ENCODE data around the gene XPNPEP2.

Gene XPNPEP2

DNA sequence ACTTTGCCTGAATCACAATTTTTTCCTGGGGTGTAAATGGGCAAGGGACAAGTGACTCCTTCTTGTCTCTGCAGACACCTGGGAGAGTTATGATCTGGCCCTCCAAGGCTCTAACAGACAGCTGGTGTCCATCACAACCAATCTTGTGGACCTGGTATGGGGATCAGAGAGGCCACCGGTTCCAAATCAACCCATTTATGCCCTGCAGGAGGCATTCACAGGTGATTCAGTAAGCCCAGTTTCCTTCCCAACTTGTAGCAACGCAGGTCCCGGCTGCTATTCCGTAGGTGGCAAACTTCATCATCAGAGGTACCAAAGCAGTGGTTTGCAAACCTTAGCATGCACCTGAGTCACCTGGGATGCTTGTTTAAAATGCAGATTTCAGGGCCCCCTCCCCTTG, 8.8 kb downstream of the XPNPEP2 start:
- H4K12ac ChIP-seq (ENCODE audit: low read depth, low read length) = peak overlapping the region; percentile 18
- H3K14ac ChIP-seq (ENCODE audit: low read length) = no peak overlapping the region
- H2BK12ac ChIP-seq (ENCODE audit: low read length) = no peak overlapping the region
- H3K9ac ChIP-seq (ENCODE audit: low read length) = no peak overlapping the region
- H3K4me2 ChIP-seq (ENCODE audit: low read length) = no peak overlapping the region
- no peaks in the 10 kb centered on the region for H3K79me1 ChIP-seq (ENCODE audit: low read length)
- no peak overlapping the region for H3K18ac ChIP-seq (ENCODE audit: low read length)
- no peaks in the 10 kb centered on the region for H3K9me3 ChIP-seq (ENCODE audit: insufficient read depth, low read depth, low read length)
- H3K27ac ChIP-seq (ENCODE audit: low read depth, low read length) = no peak overlapping the region
- H3K4ac ChIP-seq (ENCODE audit: low read depth, low read length) = no peak overlapping the region
- no peak overlapping the region for H2BK5ac ChIP-seq (ENCODE audit: low read depth, low read length, poor library complexity)
- H3K4me1 ChIP-seq (ENCODE audit: control insufficient read depth in 1 of 2, insufficient read depth in 2 of 2, low read length in 2 of 2) = no peaks in the 10 kb centered on the region
- no peak for DNase-seq
- no peaks in the 10 kb centered on the region for H3K27me3 ChIP-seq (ENCODE audit: insufficient read depth, low read length)
- H4K91ac ChIP-seq (ENCODE audit: low read depth, low read length) = no peak overlapping the region
- H3K36me3 ChIP-seq (ENCODE audit: control insufficient read depth in 1 of 2, insufficient read depth in 2 of 2, low read length in 2 of 2) = no peaks in the 10 kb centered on the region
- no peak overlapping the region for H2AFZ ChIP-seq (ENCODE audit: insufficient read depth, low read length, poor library complexity)
- H3K79me2 ChIP-seq (ENCODE audit: control insufficient read depth, insufficient read depth, low read length, poor library complexity) = no peaks in the 10 kb centered on the region
- H4K8ac ChIP-seq (ENCODE audit: low read depth, low read length) = no peak overlapping the region
- no peak overlapping the region for H2BK120ac ChIP-seq (ENCODE audit: insufficient read depth, low read length, poor library complexity)
- H3K4me3 ChIP-seq (ENCODE audit: low read depth, low read length) = no peak overlapping the region
- H3K23ac ChIP-seq (ENCODE audit: low read length) = no peak overlapping the region
- H2AK5ac ChIP-seq (ENCODE audit: low read length) = no peak overlapping the region
- no CpG with 5 or more reads among the region's 4 CpGs for WGBS (ENCODE audit: extremely low coverage, insufficient coverage, insufficient read length)

DNA sequence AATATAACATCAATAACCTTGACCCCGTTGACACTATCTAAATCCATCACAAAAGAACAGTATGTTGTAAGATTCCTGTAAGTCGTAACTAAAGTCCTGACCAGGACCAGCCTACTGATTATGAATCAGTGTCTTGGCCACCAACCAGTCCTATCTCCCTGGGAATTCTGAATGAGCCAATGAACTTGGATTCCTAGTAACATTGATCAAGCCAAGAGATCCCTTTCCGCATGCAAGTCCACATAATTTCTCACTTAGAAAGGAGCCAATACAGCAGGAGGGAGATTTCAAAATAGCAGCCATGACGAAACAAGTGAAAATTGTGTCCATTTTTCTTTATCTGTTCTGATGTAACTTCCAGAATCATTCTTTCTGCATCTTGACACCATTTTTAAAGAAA, 9.5 kb downstream of the XPNPEP2 start:
- Histone ChIP-seq H4K12ac (ENCODE audit: low read depth, low read length) (no peak overlapping the region), H3K4me1 (ENCODE audit: control insufficient read depth in 1 of 2, insufficient read depth in 2 of 2, low read length in 2 of 2) (no peaks in the 10 kb centered on the region), H2BK120ac (ENCODE audit: insufficient read depth, low read length, poor library complexity) (no peak overlapping the region), H3K27me3 (ENCODE audit: insufficient read depth, low read length) (no peaks in the 10 kb centered on the region), H3K4ac (ENCODE audit: low read depth, low read length) (no peak overlapping the region), H2BK12ac (ENCODE audit: low read length) (no peak overlapping the region), H3K9ac (ENCODE audit: low read length) (no peak overlapping the region), H2AFZ (ENCODE audit: insufficient read depth, low read length, poor library complexity) (no peak overlapping the region), H3K36me3 (ENCODE audit: control insufficient read depth in 1 of 2, insufficient read depth in 2 of 2, low read length in 2 of 2) (no peaks in the 10 kb centered on the region), H3K14ac (ENCODE audit: low read length) (no peak overlapping the region), H3K18ac (ENCODE audit: low read length) (no peak overlapping the region), H3K9me3 (ENCODE audit: insufficient read depth, low read depth, low read length) (no peaks in the 10 kb centered on the region), H2BK5ac (ENCODE audit: low read depth, low read length, poor library complexity) (no peak overlapping the region), H4K8ac (ENCODE audit: low read depth, low read length) (no peak overlapping the region), H2AK5ac (ENCODE audit: low read length) (no peak overlapping the region), H3K4me2 (ENCODE audit: low read length) (no peak overlapping the region), H3K79me1 (ENCODE audit: low read length) (no peaks in the 10 kb centered on the region), H3K23ac (ENCODE audit: low read length) (no peak overlapping the region), H3K4me3 (ENCODE audit: low read depth, low read length) (no peak overlapping the region), H3K79me2 (ENCODE audit: control insufficient read depth, insufficient read depth, low read length, poor library complexity) (no peaks in the 10 kb centered on the region), H4K91ac (ENCODE audit: low read depth, low read length) (no peak overlapping the region), H3K27ac (ENCODE audit: low read depth, low read length) (no peak overlapping the region)
- no CpG with 5 or more reads among the region's 4 CpGs for WGBS (ENCODE audit: extremely low coverage, insufficient coverage, insufficient read length)
- peak in 1 of 2 donors; percentile 43 for DNase-seq

DNA sequence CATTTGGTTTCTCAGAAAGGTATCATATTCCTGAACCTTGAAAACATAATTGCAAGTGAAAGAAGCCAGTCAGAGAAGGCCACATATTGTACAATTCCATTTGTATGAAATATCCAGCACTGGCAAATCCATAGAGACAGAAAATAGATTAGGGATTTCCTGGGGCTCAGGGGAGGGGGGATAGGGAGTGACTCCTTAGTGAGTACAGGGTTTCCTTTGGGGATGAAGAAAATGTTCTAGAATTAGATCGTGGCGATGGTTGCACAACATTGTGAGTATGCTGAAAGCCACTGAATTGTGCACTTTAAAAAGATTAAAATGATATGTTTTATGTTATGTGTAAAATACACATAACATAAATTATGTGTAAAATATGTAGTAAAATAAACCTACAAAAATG, 10.3 kb downstream of the XPNPEP2 start:
- no peak overlapping the region for H4K91ac ChIP-seq (ENCODE audit: low read depth, low read length)

DNA sequence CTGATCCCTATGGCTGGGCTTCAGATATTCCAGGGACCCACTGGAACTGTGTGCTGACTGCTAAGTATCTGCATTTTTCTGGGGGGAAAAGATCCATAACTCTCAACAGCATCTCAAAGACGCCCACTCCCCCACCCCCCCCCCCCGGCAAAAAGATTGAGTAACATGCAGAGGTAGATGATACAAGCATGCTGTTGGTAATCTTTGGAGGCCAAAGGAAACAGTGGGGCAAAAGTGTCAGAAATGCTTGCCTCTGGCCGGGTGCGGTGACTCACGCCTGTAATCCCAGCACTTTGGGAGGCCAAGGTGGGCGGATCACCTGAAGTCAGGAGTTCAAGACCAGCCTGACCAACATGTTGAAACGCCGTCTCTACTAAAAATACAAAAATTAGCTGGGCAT, 12.2 kb downstream of the XPNPEP2 start:
- no peak overlapping the region for H2AFZ ChIP-seq (ENCODE audit: insufficient read depth, low read length, poor library complexity)
- H3K4me3 ChIP-seq (ENCODE audit: low read depth, low read length) = no peak overlapping the region
- no peaks in the 10 kb centered on the region for H3K4me1 ChIP-seq (ENCODE audit: control insufficient read depth in 1 of 2, insufficient read depth in 2 of 2, low read length in 2 of 2)
- no CpG with 5 or more reads among the region's 8 CpGs for WGBS (ENCODE audit: extremely low coverage, insufficient coverage, insufficient read length)
- no peaks in the 10 kb centered on the region for H3K9me3 ChIP-seq (ENCODE audit: insufficient read depth, low read depth, low read length)
- DNase-seq = no peak
- no peak overlapping the region for H3K27ac ChIP-seq (ENCODE audit: low read depth, low read length)
- no peak overlapping the region for H2BK120ac ChIP-seq (ENCODE audit: insufficient read depth, low read length, poor library complexity)
- H4K8ac ChIP-seq (ENCODE audit: low read depth, low read length) = no peak overlapping the region
- H3K23ac ChIP-seq (ENCODE audit: low read length) = no peak overlapping the region
- no peak overlapping the region for H3K18ac ChIP-seq (ENCODE audit: low read length)
- no peaks in the 10 kb centered on the region for H3K27me3 ChIP-seq (ENCODE audit: insufficient read depth, low read length)
- no peak overlapping the region for H2BK12ac ChIP-seq (ENCODE audit: low read length)
- H2AK5ac ChIP-seq (ENCODE audit: low read length) = no peak overlapping the region
- H4K12ac ChIP-seq (ENCODE audit: low read depth, low read length) = no peak overlapping the region
- H4K91ac ChIP-seq (ENCODE audit: low read depth, low read length) = no peak overlapping the region
- H3K9ac ChIP-seq (ENCODE audit: low read length) = no peak overlapping the region
- H3K4ac ChIP-seq (ENCODE audit: low read depth, low read length) = no peak overlapping the region
- H3K14ac ChIP-seq (ENCODE audit: low read length) = no peak overlapping the region
- no peak overlapping the region for H2BK5ac ChIP-seq (ENCODE audit: low read depth, low read length, poor library complexity)
- H3K4me2 ChIP-seq (ENCODE audit: low read length) = no peak overlapping the region
- H3K79me1 ChIP-seq (ENCODE audit: low read length) = no peaks in the 10 kb centered on the region
- no peaks in the 10 kb centered on the region for H3K79me2 ChIP-seq (ENCODE audit: control insufficient read depth, insufficient read depth, low read length, poor library complexity)
- H3K36me3 ChIP-seq (ENCODE audit: control insufficient read depth in 1 of 2, insufficient read depth in 2 of 2, low read length in 2 of 2) = no peaks in the 10 kb centered on the region

More for the DNA sequence above, 10.3 kb downstream of the XPNPEP2 start:
- no peak overlapping the region for H3K14ac ChIP-seq (ENCODE audit: low read length)
- H2BK120ac ChIP-seq (ENCODE audit: insufficient read depth, low read length, poor library complexity) = no peak overlapping the region
- no peak overlapping the region for H2BK5ac ChIP-seq (ENCODE audit: low read depth, low read length, poor library complexity)
- no peaks in the 10 kb centered on the region for H3K27me3 ChIP-seq (ENCODE audit: insufficient read depth, low read length)
- no peaks in the 10 kb centered on the region for H3K79me1 ChIP-seq (ENCODE audit: low read length)
- H3K18ac ChIP-seq (ENCODE audit: low read length) = no peak overlapping the region
- WGBS (ENCODE audit: extremely low coverage, insufficient coverage, insufficient read length) = no CpG with 5 or more reads among the region's 2 CpGs
- H3K4me3 ChIP-seq (ENCODE audit: low read depth, low read length) = no peak overlapping the region
- no peak for DNase-seq
- no peak overlapping the region for H3K9ac ChIP-seq (ENCODE audit: low read length)
- no peak overlapping the region for H3K4ac ChIP-seq (ENCODE audit: low read depth, low read length)
- no peak overlapping the region for H3K4me2 ChIP-seq (ENCODE audit: low read length)
- no peaks in the 10 kb centered on the region for H3K9me3 ChIP-seq (ENCODE audit: insufficient read depth, low read depth, low read length)
- no peak overlapping the region for H3K23ac ChIP-seq (ENCODE audit: low read length)
- H3K27ac ChIP-seq (ENCODE audit: low read depth, low read length) = no peak overlapping the region
- H3K36me3 ChIP-seq (ENCODE audit: control insufficient read depth in 1 of 2, insufficient read depth in 2 of 2, low read length in 2 of 2) = no peaks in the 10 kb centered on the region
- H3K79me2 ChIP-seq (ENCODE audit: control insufficient read depth, insufficient read depth, low read length, poor library complexity) = no peaks in the 10 kb centered on the region
- H4K12ac ChIP-seq (ENCODE audit: low read depth, low read length) = no peak overlapping the region
- H2AFZ ChIP-seq (ENCODE audit: insufficient read depth, low read length, poor library complexity) = no peak overlapping the region
- H3K4me1 ChIP-seq (ENCODE audit: control insufficient read depth in 1 of 2, insufficient read depth in 2 of 2, low read length in 2 of 2) = no peaks in the 10 kb centered on the region
- no peak overlapping the region for H4K8ac ChIP-seq (ENCODE audit: low read depth, low read length)
- H2AK5ac ChIP-seq (ENCODE audit: low read length) = no peak overlapping the region
- H2BK12ac ChIP-seq (ENCODE audit: low read length) = no peak overlapping the region

Measured in trophoblast cell (in vitro differentiated cells and primary cell).